Glutamatergic neuron (in vitro differentiated cells): ENCODE data around the gene VPS13C. TPM values are rescaled to one million over a fixed set of nuclear protein-coding genes. Genes with fewer than 3 reads are reported as not detected.

Experiments used
- DNase-seq: peaks from one replicate; pipeline ENCODE4 v3.0.0; 2022
- H3K27ac Mint-ChIP-seq: one replicate; pipeline ENCODE4 v1.8.0; 2020; ENCODE audit warnings: mild to moderate bottlenecking, mixed read lengths, inconsistent platforms; ENCODE audit not compliant: unreplicated experiment
- H3K27me3 Mint-ChIP-seq: one replicate; pipeline ENCODE4 v1.8.0; 2020; ENCODE audit warnings: mild to moderate bottlenecking, moderate library complexity, mixed read lengths, inconsistent platforms; ENCODE audit not compliant: unreplicated experiment
- H3K36me3 Mint-ChIP-seq: one replicate; pipeline ENCODE4 v1.8.0; 2020; ENCODE audit warnings: mild to moderate bottlenecking, mixed read lengths, inconsistent platforms; ENCODE audit not compliant: unreplicated experiment
- H3K4me1 Mint-ChIP-seq: one replicate; pipeline ENCODE4 v1.8.0; 2020; ENCODE audit warnings: mild to moderate bottlenecking, low read depth, mixed read lengths, inconsistent platforms; ENCODE audit not compliant: unreplicated experiment
- H3K4me3 Mint-ChIP-seq: one replicate; pipeline ENCODE4 v1.8.0; 2020; ENCODE audit warnings: mild to moderate bottlenecking, mixed read lengths, inconsistent platforms; ENCODE audit not compliant: unreplicated experiment
- H3K9me3 Mint-ChIP-seq: one replicate; pipeline ENCODE4 v1.8.0; 2020; ENCODE audit warnings: mild to moderate bottlenecking, moderate library complexity, mixed read lengths, inconsistent platforms; ENCODE audit not compliant: unreplicated experiment
- CTCF ChIP-seq: fragments of 200-600 bp; sonication (generic); IDR thresholded peaks from one replicate; pipeline ENCODE4 v1.5.0; 2021; ENCODE audit not compliant: partially characterized antibody, unreplicated experiment
- total RNA-seq: library from RNA; stranded (reverse); fragmentation: NEBNext Ultra II Directional; extraction: Animal tissue kit (Norgen Biotek cat#: 25700); gene quantifications from one replicate; pipeline ENCODE4 v1.2.1, GENCODE V29; 2021; ENCODE audit not compliant: unreplicated experiment

Gene VPS13C
- total RNA-seq, 1 donor from 2014 or later, result 93.8 TPM

GRCh38 chr15:61880084-61880483 lies 180.2 kb downstream of the VPS13C start:
- Mint-ChIP-seq H3K4me3 (no peak overlapping the region), H3K27me3 (no peaks in the 10 kb centered on the region), H3K27ac (no peak overlapping the region), H3K9me3 (no peaks in the 10 kb centered on the region), H3K36me3 (no peaks in the 10 kb centered on the region), H3K4me1 (no peaks in the 10 kb centered on the region)
- no peak for TF ChIP-seq CTCF
- no peak for DNase-seq

- Mint-ChIP-seq H3K27me3 (no peaks in the 10 kb centered on the region), H3K9me3 (no peaks in the 10 kb centered on the region), H3K36me3 (no peaks in the 10 kb centered on the region), H3K4me1 (no peaks in the 10 kb centered on the region), H3K4me3 (no peak overlapping the region), H3K27ac (no peak overlapping the region)
- DNase-seq, result no peak
- no peak for TF ChIP-seq CTCF
Observed at GRCh38 chr15:61879219-61879618, 181.0 kb downstream of the VPS13C start.

- no peaks in the 10 kb centered on the region for H3K9me3 Mint-ChIP-seq
- H3K4me3 Mint-ChIP-seq, result no peak overlapping the region
- peak; percentile 66 for TF ChIP-seq CTCF
- peaks cover 2% of the 10 kb centered on the region for H3K27me3 Mint-ChIP-seq
- no peaks in the 10 kb centered on the region for H3K4me1 Mint-ChIP-seq
- H3K36me3 Mint-ChIP-seq, result no peaks in the 10 kb centered on the region
- no peak overlapping the region for H3K27ac Mint-ChIP-seq
- DNase-seq, result no peak
Observed at GRCh38 chr15:61871926-61872522, 188.2 kb downstream of the VPS13C start.

- no peak for TF ChIP-seq CTCF
- Mint-ChIP-seq H3K27ac (no peak overlapping the region), H3K36me3 (no peaks in the 10 kb centered on the region), H3K4me1 (no peaks in the 10 kb centered on the region), H3K4me3 (no peak overlapping the region), H3K27me3 (peaks cover 2% of the 10 kb centered on the region), H3K9me3 (no peaks in the 10 kb centered on the region)
- DNase-seq, result no peak
Observed at GRCh38 chr15:61869656-61870055, 190.6 kb downstream of the VPS13C start.

GRCh38 chr15:61861962-61862361 lies 198.3 kb downstream of the VPS13C start:
- no peak for DNase-seq
- H3K27ac Mint-ChIP-seq, result no peak overlapping the region
- no peak overlapping the region for H3K4me3 Mint-ChIP-seq
- no peaks in the 10 kb centered on the region for H3K4me1 Mint-ChIP-seq
- TF ChIP-seq CTCF, result no peak
- H3K36me3 Mint-ChIP-seq, result no peaks in the 10 kb centered on the region
- no peaks in the 10 kb centered on the region for H3K27me3 Mint-ChIP-seq
- no peaks in the 10 kb centered on the region for H3K9me3 Mint-ChIP-seq
